Stimulated activated CD4-positive, alpha-beta T cell treated with anti-CD3 and anti-CD28 coated beads, Interleukin-4, amount 100 ng/mL, for 48 hours (primary cell): ENCODE measurements around the gene KCNMB4.
A peak's percentile ranks its signal among the peaks of the same experiment; 100 is the strongest.

Experiments used
- DNase-seq, 2 donors: peaks; one replicate each; pipeline ENCODE4 v3.0.0-alpha.2; 2020; ENCODE audit warnings: low read depth in 2 of 2

The KCNMB4 gene, protein sequence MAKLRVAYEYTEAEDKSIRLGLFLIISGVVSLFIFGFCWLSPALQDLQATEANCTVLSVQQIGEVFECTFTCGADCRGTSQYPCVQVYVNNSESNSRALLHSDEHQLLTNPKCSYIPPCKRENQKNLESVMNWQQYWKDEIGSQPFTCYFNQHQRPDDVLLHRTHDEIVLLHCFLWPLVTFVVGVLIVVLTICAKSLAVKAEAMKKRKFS

DNA sequence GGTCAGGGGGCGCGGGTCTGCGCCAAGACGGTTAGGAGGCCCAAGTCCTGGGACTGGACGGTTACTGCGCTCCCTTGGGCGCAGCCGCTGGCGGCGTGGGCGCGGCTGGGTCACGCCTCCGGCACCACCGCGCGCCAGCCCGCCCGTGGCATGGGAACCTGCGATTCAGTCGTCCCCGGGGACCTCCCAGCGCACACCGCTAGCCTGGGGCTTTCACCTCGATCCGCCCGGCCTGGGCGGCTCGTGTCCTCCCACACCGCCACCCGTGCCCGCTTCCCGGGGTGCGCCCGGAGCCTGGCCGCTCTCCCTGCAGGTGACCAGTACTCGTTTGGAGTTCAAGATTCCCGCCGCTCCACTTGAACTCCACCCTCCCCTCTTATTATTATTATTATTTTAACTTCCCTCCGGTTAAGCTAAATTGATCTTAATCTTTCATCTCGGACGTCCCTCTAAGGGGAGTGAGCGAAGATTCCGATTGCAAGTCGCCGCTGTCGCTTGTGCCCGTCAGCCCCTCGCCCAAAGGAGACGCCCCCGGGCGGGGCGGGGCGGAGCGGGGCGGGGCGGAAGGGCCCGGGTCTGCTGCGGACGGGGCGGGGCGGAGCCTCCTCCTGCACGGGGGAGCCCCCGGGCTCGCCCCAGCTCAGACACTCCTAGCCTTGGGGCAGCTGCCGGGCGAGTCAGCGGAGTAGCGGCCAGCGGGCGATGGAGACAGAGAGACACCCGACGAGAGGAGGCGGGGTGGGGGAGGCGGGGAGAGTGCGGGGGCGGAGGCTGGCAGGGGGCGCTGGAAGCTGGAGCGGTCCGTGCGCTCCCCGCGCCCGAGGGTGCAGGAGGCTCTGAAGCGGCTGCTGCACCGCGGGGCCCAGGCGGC is at the start of gene KCNMB4:
KCNMB4 (plus strand) TSS at position 643 of the 871 bp plus-strand sequence. CDS start 445 bp downstream, outside the sequence.
- peak; percentile 59 to 72 for DNase-seq

DNA sequence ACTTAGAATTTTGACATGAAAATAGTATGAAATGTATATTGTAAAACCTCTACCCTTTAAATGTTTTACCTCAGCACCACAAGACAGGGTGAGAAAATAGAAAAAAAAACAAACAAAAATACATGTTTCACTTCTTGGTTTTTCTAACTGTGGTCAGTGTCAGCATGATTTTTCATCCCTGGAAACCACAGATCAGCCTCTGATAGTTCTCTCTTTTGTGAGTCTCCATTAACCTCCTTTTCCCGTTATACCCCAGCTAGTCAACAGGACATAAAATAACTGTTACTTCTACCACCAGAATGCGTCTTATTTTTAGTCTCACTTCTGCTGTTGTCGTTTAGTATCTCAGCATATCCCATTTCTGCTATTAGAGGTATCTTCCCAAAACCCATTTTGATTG is 48.3 kb upstream of the KCNMB4 start:
- DNase-seq = no peak

DNA sequence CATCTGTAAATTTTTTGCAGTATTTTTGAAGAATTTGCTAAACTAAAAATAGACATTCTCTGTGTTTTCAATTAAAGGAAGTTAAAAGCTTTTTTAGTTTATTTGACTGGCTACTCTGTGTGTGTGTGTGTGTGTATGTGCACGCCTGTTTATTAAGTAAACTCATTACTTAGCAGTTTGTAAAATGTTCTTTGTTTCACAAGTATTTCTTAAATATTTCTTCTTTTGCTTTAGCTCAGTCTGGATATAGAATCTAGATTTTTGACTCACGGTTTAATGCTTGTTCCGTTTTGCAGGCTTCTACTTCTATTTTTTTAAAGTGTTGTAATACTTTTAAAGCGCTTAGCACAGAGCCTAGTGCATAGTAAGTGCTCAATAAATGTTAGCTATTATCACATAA is 46.5 kb upstream of the KCNMB4 start:
- DNase-seq = no peak

DNA sequence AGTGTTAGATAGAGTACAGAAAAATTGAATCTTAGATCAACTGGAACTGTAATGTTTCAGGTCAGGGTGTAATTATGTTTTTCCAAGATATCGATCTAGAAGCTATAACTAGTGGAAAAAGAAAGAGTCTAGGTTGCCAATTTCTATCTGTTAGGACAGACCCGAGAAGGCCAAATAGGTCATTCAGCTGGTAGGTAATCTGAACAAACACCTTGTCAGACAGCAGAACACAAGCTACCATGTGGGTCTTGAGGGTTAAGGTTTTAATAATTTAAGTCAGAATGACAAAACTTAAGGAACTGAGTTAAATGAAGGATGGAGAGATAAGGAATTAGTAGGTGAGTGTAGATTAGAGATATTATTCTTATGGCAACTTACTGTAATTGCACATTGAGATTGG is 44.9 kb upstream of the KCNMB4 start:
- no peak for DNase-seq

DNA sequence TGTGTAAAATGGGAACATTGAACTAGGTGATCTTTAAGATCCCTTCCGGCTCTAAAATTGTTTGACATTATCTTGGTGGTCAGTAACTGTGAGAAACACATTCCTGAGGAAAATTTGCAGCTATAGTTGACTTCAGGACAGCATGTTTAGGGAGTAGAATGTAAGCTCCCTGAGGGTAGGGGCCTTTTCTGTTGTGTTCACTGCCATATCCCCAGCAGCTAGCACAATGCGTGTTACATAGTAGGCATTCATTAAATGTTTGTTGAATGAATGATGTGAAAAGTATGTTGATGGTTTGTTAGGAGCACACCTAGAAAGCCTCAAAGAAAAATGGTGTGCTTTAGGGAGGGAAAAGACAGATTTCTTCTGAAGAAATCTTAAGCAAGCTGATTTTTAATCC is 38.5 kb upstream of the KCNMB4 start:
- DNase-seq = no peak

DNA sequence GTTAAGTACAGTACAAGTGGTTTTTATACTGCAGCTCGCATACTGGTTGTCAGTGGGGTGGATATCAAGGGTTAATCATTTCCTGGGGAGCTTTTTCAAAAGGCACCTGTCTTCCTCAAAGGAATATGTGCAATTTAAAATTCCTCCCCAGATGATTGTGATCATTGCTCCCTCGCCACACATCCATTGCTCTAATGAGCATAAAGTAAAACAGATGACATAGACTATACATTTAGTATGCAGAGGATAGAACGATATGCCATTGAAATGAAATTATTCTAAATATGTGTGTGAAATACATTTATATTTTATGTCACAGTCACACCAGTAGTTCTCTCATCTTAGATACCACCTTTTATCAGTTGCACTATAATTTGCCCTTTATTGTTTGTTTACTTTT is 36.4 kb upstream of the KCNMB4 start:
- DNase-seq = no peak

DNA sequence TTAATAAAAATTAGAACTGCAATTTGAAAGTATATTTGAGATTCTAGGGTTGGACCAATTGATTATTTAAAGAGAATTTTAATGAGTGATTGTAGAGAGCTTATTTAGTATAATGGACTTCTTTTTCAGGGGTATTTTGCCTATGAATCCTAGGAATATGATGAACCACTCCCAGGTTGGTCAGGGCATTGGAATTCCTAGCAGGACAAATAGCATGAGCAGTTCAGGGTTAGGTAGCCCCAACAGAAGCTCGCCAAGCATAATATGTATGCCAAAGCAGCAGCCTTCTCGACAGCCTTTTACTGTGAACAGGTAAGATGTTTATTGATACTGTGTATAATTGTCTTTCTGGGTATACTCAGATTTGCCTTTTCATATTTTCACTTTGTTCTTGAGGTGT is 35.9 kb upstream of the KCNMB4 start:
- no peak for DNase-seq

DNA sequence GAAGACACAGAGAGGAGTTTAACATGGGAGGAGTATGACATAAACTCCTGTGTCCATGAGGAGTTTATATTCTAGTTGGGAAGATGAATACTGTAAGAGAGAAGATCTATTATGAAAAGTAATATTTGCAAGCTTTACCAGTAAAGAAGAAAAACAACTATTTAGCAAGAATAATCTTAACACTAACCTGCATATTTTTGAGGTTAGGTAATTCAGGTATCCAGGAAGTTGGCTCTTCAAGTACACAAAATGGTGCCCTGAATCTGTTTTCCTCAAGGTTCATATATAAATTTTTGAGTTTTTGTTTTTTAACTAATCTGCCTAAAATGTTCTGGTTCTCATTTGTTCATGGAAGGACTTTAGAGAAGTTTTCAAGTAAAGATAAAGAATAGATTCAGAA is 33.9 kb upstream of the KCNMB4 start:
- no peak for DNase-seq

DNA sequence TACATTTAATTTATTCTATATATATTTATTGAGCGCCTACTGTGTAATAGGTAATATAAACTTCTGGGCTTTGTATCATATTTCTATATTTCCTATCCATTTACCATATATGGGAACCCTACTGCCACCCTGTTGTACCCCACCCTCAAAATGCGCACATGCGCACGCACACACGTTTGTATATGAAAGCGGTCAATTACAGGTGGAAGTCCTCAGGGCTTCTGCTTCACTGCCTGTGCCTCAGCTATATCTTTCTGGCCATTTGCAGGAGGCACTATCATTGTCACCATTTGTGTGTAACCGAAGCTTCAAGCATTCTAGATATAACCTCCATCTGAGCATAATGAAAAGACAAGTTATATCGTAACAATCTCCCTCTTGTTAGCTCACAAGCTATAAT is 31.3 kb upstream of the KCNMB4 start:
- DNase-seq = no peak

DNA sequence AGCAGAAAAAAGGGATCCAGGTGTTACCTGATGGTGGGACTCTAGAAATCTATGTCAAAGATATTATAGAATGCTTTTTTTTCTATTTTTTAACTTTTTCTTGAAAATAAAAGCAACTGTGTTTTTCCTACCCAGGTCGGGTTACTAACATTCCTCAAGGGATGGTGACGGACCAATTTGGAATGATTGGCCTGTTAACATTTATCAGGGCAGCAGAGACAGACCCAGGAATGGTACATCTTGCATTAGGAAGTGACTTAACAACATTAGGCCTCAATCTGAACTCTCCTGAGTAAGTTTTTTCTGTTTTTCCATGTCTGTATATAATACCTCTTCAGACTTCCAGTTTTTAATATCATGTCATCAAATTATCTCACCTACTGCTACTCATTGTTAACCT is 27.6 kb upstream of the KCNMB4 start:
- no peak for DNase-seq

DNA sequence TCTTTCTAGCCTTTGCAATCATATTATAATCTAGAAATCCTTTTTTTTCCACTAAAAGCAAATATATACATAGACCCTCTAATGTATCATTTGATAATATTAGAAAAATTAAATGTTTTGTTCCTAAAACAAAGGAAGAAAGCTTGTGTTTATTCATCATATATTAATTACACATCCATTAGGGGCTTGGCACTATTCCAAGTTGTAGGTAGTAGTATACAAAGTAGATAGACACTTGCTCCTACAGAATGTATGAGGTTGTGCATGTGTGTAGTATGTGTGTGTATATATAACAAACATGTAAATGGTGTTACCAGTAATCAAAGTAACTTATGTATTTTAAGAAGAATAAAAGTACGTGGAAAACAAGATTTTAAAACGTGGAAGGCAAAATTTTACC is 15.0 kb upstream of the KCNMB4 start:
- no peak for DNase-seq

DNA sequence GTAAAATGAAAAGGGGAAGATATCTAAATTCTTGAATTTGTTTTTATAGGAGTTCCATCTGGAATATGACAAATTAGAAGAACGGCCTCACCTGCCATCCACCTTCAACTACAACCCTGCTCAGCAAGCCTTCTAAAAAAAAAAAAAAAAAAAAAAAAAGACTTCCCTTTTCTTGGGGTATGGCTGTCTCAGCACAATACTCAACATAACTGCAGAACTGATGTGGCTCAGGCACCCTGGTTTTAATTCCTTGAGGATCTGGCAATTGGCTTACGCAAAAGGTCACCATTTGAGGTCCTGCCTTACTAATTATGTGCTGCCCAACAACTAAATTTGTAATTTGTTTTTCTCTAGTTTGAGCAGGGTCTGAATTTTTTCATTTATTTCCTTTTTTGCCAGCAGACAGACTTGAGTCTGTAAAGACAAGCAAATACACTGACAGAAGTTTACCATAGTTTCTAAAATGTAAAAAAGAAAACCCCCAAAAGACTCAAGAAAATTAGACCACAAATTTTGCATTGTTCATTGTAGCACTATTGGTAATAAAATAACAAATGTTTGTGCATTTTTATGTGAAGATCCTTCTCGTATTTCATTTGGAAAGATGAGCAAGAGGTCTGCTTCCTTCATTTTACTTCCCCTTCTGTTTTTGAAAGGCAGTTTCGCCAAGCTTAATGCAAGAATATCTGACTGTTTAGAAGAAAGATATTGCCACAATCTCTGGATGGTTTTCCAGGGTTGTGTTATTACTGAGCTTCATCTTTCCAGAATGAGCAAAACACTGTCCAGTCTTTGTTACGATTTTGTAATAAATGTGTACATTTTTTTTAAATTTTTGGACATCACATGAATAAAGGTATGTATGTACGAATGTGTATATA is 12.1 kb upstream of the KCNMB4 start:
- DNase-seq = no peak

DNA sequence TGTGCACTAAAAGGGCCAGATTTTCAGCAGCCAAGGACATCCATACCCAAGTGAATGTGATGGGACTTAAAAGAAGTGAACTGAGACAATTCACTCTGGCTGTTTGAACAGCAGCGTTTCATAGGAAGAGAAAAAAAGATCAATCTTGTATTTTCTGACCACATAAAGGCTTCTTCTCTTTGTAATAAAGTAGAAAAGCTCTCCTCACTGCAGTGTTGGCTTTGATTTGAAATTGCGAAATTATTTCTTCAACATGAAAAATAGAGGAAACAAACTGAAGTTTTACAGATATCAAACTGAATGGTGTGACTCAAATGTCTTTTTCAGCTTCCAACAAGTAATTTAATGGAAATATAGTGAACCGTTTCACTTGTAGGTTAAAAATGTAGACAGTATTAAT is 11.3 kb upstream of the KCNMB4 start:
- DNase-seq = no peak

DNA sequence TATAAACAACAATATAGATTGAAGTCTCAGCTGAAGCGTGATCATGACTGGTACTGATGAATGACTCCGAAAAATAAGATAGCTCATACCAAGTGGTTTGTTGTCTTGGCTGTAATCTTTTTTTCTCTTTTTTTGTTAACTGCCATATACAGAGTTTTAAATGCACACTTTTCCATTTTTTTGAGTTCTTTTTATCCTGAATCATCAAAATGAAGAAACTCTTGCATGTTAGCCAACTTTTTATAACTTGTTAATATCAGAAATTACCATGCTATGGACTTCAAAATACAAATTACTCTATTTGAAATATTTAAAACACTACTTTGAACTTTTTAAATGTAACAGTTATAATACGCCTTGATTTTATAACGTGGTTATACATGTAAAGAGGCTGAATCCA is 10.1 kb upstream of the KCNMB4 start:
- DNase-seq = no peak

DNA sequence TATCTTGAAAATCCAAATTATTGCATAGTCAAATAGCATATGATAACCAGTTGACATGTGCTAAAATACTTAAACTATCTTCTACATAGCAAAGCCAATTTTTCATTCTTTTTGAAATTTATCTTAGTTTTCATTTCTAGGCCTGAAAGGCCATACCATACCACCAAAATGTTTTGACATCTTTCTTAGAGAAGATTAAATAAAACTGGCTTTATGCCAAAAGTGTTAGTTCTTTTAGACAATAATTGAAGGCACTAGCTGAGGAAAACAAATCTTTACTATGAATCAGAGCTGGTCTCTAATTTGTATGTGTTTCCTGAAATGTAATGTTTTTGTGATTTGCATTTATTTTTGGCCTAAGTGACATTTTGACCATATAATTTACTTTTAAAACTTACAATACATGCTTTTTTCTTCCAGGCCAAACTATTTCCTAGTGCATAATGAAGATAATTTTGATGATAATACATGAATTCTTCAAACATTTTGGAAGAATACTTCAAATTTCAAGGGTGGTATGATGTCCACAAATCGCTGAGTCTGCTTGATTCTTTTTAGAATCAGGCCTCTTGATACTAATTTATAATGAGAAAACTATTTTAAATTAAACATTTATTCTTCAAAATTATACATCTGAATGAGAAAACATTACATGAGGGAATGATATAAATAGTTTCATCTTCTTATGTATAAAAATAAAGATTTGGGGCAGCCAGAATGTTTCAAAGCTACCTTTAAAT is 6.5 kb upstream of the KCNMB4 start:
- no peak for DNase-seq

DNA sequence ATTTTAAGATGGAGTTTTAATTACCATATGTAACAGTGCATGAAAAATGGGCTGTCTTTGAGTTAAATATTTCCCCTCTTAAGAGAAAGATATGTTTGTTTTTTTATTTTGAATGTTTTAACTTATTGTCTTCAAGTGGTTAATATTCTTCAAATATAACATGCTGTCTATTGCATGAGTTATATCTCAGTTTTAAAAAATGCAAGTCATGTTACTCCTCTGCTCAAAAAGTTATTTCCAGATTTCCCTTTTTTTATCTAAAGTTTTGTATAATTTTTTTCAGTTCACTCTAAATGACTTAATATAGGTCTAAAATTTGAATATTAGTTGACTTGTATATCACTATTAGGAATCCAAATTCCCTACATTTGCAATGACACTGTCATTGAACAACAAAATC is 5.9 kb upstream of the KCNMB4 start:
- DNase-seq = no peak

DNA sequence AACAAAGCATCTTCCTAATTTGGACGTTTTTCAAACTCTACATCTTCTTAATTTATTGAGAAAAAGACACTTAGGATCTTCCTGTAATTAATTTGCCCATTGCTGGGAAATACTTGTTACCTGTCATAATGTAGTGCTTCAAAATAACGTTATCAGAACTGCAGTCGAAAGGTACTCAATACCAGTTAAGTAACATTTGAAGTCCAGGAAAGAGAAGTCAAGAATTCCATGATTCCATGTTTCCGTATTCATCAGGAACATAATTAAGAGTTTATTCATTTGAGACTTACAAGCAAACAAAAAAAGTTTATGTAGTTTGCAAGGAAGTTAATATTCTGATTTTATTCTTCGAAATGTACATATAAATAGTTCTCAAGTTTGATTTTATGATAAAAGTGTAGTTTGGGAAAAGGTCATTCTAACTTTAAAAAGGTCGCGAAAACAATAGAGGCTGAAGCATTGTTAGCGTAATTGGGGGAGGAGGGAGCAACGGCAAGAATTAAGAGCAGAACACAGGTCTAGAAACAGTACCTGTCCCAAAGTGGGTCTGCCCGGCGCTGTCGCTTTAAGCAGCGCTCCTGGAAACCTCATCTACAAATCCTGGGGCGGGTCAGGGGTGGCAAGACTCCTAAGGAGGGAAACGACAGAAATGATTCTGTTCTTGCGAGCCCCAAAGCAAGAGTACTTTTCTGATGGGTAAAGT is 1.2 kb upstream of the KCNMB4 start:
- no peak for DNase-seq

DNA sequence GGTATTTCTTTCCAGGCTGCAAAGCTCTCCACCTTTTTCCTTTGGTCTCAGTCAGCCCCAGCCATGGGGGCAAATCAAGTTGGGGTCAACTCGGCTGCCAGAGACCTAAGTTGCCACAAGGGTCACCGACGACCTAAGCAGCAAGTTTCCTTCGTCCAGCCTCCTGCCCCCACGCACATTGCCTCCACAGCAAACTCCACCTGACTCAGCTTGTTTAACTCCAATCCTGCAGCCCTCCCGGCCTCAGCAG is 767 bp upstream of the KCNMB4 start:
- no peak for DNase-seq

DNA sequence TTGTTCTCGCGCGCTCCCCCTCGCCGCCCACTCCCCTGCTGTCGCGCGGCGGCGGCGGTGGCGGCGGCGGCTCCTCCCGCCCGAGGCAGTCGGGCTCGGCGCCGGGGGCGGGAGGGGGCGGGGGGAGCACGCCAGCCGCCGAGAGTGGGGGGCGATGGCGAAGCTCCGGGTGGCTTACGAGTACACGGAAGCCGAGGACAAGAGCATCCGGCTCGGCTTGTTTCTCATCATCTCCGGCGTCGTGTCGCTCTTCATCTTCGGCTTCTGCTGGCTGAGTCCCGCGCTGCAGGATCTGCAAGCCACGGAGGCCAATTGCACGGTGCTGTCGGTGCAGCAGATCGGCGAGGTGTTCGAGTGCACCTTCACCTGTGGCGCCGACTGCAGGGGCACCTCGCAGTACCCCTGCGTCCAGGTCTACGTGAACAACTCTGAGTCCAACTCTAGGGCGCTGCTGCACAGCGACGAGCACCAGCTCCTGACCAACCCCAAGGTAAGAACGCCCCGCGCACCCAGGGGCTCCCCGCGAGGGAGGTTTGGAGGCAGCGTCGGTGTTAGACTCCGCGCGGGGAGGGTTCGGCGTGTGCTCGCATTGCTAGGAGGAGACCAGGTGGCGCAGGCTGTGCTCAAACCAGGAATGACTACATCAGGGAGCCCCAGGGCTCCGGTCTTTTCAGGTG is 629 bp downstream of the KCNMB4 start:
- DNase-seq = peak; percentile 31 to 34

DNA sequence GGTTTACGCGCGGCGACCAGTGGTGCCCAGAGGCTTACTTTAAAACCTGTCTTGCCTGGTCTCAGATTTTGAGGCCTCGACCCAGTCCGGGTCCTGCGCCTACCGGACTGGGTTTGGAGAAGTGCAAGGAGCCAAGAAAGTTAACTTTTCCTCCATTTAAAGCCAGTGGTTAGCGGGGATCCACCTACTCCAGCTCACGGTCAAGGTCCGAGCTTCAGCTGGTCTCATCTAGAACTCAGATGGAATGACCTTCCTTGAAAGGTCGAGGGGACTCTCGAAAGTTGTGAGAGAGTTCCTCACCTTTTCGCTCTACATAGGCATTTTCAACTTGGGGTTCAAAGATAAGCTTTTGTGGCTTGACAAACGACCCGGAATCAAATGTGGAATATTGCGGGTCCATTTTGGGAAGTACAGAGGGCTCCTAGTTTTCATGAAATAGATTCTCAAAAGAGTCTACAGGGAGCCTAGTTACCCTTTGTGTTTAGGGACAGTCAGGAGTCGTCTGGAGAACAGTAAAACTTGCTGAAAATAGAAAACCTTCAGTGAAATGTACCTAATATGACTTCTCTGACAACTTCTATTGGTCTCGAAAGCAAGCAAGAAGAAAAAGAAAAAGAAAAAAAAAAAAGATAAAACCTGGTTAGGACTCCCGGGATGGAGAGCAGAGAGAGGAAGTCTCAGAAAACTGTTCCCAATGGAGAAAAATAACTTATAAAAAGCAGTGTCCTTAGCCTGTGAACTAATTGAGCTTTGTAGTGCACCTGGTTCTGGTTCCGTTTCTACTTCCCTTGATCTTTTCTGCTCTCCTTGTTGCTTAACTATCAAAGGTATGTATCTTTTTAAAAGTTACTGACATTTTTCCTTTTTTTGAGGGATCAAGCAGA is 1.4 kb downstream of the KCNMB4 start:
- no peak for DNase-seq
